Activated CD4-positive, alpha-beta T cell treated with anti-CD3 and anti-CD28 coated beads, Interleukin-10, Interleukin-2, amounts not matched to agents 100 ng/mL and 50 ng/mL, durations not matched to agents 16 hours and 8 hours (primary cell): ENCODE measurements around the gene EXO1.

ENCODE experiments used
- DNase-seq: peaks from one replicate; pipeline ENCODE4 v3.0.0-alpha.2; 2020

EXO1 gene

DNA sequence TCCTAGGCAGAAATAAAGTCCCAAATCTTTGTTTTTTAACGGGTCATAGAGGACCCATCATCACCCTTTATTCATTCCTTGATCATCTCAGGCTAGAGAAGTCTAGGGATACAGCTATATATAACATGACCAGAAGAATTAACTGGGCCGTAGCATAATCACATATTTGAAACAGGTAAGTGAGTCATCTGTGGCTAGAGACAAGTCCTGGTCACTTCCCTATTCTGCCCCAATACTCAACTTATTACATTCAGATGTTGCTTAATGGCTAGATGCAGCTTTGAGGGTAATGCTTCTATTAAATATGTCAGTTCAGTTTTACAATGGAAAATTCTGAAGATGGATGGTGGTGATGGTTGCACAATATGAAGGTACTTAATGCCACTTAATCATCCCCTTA lies 47.0 kb downstream of the EXO1 start:
- DNase-seq = no peak

DNA sequence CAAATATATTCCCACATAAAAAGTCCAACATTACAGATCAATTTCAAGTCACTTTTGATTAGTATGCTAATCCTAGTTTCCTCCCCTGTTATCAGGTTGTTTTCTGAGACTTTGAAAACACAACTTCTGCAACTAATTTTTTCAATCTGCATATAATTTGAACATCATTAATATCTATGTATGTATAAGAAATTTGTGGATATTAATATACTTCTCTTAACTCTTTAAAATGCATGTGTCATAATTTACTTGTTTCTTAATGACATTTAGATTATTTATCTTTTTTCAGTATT lies 48.6 kb downstream of the EXO1 start:
- DNase-seq = no peak

DNA sequence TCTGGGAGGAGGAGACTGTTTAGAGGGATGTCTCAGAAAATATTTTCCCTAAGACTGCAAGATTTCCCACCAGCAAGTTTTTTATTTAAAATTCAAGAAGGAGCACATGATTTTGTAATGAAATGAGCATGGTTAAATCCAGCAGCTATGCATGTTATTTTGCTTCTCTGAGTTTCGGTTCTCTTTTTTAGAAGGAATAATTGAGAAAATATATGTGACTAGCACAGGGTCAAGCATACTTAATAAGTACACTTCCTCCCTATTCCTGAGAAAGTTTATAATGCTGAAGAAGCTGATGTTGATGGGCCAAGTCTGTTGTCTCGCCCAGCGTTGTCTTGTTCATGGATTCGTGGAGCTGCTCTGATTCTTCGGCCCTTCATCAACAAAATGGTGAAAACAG lies 51.2 kb downstream of the EXO1 start:
- DNase-seq = no peak

DNA sequence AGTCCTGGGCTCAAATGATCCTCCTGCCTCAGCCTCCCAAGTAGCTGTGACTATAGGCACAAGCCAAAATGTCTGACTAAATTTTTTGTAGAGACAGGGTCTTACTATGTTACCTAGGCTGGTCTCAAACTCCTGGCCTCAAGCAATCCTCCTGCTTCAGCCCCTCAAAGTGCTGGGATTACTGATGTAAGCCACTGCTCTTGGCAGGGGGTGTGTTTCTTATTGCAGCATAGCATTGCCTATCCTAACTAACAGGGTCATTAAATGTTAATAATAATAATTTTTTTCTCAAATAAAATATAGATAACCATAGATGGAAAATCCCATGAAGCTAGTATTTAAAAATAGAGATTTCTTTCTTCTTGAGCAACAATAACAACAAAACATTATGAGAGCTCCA lies 52.4 kb downstream of the EXO1 start:
- no peak for DNase-seq

DNA sequence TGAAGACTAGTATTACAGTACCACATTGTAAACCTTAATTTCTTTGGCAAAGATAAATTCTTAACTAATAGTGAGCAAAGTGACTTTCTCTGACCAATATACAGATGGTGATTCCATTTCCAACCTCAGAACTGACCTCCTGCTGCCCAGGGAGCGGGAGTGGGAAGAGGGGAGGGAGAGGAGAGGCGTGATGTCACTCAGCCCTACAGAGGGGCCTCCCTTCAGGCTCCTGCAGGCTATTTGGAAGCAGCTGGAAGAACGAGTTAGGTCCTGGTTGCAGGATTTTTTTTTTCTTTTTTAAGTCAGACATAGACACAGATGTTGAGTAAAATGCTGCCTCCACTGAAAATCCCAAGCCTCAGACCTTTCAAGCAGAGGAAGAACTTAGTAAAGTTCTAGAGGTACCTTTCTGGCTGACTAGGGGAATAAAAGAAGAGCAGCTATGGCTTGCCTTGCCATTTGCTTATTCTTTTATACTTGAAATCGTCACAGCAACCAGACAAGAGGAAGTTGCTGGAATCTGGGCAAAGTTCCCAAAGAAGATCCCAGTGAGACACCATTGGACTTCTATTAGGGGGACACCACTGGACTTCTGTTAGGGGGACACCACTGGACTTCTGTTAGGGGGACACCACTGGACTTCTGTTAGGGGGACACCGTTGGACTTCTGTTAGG lies 54.5 kb downstream of the EXO1 start:
- DNase-seq = no peak

DNA sequence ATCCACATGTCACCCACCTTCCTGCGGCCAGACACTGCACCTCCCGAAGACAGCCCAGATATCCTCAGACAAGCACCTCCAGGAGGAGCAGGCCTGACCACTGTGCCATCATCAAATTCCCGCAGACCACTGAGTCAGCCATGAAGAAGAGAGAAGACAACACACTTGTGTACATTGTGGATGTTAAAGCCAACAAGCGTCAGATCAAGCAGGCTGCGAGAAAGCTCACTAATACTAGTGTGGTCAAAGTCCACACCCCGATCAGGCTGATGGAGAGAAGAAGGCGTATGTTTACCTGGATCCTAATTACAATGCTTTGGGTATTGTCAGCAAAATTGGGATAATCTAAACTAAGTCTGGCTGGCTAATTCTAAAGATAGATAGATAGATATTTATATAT lies 68.2 kb downstream of the EXO1 start:
- DNase-seq = no peak

DNA sequence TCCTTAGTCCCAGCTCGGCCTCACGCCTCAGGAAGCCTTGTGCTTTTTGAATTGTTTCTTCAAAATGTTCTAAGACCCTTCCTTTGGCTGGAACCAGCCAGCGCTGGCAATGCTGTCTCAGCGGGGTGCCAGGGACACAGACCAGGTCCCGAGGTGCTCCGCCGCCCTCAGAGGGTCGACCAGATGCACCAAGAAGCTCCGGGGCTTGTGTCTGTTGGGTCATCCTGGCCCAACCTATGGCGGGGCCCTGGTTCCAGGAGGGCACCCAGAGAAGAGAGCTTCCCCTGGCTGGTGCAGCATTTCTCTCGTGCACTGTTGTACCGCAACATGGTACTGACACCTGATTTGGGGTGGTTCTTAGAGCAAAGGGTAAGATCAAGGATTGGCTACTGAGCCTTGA lies 69.5 kb downstream of the EXO1 start:
- no peak for DNase-seq

DNA sequence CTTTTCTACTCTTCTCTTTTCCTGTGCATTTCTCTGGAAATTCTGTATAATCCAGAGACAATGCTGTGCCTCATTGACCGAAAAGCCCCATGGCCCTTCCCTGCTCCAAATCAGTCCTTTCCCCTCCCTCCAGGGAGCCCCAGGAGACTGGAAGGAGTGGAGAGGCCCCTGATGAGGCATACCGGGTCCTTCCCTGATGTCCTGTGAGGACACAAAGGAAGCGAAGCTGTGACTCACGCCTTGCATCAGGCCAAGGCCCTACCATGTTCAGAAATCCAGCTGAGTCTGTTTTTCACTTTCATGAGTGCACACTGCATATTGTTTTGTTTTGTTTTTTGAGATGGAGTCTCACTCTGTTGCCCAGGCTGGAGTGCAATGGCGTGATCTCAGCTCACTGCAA lies 70.9 kb downstream of the EXO1 start:
- DNase-seq = no peak

DNA sequence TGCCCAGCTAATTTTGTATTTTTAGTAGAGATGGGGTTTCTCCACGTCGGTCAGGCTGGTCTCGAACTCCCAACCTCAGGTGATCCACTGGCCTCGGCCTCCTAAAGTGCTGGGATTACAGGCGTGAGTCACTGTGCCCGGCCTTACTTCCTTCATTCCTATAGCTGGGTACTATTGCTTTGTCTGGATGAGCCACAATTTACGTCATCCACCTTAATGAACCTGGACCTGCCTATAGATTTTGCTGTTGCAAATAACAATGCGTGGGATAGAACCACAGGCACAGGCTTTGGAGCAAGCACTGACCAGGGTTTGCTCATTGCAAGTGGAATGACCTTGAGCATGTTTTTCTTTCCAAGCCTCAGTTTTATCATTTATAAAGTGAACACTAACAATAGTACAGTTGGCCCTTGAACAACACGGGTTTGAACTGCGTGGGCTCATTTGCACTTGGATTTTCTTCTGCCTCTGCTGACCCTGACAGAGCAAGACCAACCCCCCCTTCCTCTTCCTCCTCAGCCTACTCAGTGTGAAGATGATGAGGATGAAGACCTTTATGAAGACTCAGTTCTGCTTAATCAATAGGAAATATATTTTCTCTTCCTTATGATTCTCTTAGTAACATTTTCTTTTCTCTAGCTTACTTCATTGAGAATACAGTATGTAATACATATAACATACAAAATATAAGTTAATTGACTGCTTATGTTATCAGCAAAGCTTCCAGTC lies 76.2 kb downstream of the EXO1 start:
- DNase-seq = no peak

DNA sequence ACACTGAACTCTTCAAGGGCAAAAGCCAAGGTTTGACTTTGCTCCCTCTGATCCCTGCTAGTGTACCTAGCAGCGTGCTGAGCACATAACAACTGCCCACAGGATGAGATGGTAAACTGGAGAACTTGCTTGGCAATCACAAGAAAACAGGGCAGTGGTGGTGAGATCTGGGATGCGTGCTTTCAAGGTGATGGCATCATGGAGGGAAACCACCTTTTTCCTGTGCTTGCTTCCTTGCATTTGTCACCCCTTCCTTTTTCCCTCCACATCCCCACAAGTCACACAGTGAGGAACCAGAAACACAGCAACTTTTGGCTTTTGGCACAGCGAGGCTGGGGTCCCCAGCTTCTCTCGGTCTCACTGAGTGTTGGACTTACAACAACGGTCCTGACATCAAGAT lies 78.1 kb downstream of the EXO1 start:
- DNase-seq = no peak

DNA sequence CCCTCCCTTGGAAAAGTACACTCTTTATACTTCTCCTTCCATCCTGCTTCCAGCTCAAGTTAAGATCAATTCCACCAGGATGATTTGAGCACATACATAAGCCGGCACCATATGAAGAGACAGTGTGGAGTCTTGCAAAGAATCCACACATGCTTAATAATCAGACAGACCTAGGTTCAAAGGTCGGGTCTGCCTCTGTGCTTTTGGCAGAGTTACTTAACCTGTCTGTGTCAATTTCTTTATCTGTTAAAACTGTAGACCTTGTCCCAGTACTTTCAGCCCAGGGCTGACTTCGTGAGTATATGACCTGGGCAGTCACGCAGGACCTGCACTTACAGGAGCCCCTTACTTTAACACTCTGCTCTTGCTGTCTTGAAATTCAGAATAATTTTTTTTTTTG lies 79.3 kb downstream of the EXO1 start:
- no peak for DNase-seq

DNA sequence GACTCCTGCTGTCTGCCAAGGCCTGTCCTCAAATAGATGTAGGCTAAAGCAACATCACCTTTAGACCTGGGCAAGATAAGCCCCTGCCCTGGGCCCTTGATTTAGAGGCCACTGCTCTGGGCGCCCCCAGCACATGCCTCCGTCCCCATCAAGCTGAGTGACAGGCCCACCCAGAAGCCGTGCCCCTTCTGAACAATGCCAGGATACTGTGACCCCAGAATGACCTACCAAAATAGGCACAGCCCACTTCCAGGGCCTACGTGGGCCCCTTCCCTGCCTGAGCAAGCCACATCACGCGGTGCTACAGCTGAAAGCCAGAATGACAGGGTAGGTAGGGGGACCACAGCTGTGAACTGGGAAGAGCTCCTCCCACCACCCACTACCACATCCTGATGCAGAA lies 84.8 kb downstream of the EXO1 start:
- no peak for DNase-seq

DNA sequence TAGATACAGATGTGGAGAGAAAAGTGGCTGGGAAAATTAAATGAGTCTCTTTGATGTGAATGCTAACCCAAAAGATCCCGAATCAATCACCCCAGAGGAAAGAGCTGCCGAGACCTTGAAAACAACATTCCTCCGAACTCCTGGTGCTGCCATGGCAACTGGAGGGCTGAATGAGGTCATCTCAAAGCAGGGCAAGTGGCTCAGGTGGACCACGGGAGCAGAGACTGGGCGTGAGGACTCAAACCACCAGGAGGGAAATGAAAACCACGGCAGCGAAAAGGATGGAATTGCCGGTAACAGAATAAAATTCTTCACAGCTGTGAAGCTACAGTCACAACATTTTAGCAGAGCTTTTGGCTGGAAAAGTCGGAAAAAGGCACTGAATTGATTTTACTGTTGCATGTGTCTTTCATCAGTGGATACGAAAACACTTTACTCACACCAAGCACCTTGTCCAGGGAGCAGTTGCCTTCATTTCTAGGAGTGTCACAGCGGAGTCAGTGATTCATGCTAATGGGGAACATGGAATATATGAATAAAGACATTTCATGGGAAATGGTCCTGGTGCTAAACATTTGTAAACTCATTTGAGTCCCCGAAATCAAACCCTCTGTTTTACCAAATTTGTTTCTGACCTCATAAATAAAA lies 86.3 kb downstream of the EXO1 start:
- no peak for DNase-seq

DNA sequence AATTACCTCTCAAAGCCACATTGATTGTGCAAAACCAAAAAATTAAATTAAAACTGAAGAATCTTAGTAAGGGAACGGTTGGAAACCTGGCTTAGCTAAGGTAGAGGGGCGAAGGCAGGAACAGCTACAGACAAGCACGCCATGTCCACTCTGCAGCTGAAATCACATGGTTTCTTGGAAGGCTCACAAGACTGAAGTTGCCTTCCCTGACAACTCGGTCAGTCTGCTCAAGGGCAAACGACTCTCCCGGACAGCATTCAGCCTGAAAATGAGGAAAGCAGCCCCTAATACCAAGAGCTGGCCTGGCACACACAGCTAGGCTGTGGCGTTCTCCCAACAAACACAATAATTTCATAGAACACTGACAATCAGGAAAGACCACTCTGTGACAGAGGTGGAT lies 86.9 kb downstream of the EXO1 start:
- no peak for DNase-seq
